PC-3 (cell line): ENCODE data around the gene HECW1. TPM values are rescaled to one million over a fixed set of nuclear protein-coding genes. Genes with fewer than 3 reads are reported as not detected.

Experiments
- ATAC-seq: fragments of 200-7000 bp; cut with Tn5 transposase; 2 replicates; pipeline ENCODE4 v1.9.1; 2020; ENCODE audit warnings: mild to moderate bottlenecking, moderate library complexity
- BruUV-seq: library from RNA; stranded (reverse); fragments of 400-500 nt; replicated peaks from 2 replicates; lab custom pipeline; 2021; lab: Mats Ljungman, UMichigan
- CTCF ChIA-PET: fragments of 300-600 bp; sonication (Branson Sonifier 250); formaldehyde crosslinking; loops from one replicate; lab custom pipeline; 2022; ENCODE audit warnings: antibody characterized with exemption; lab: Charles Lee
- POLR2A ChIA-PET: fragments of 300-600 bp; sonication (Branson Sonifier 250); formaldehyde crosslinking; loops from one replicate; lab custom pipeline; 2022; ENCODE audit warnings: antibody characterized with exemption; ENCODE audit not compliant: unreplicated experiment; lab: Charles Lee
- DNase-seq: peaks from one replicate; pipeline ENCODE4 v3.0.0-alpha.2; 2015
- H2AFZ ChIP-seq: fragments of 300-600 bp; sonication (generic); 2 replicates; pipeline ENCODE4 v1.6.0; 2016; ENCODE audit warnings: antibody characterized with exemption, low read length
- H3F3A ChIP-seq: fragments of 300-600 bp; sonication (generic); one replicate; pipeline ENCODE4 v1.6.0; 2017; ENCODE audit warnings: antibody characterized with exemption, low read length, control low read depth, mild to moderate bottlenecking; ENCODE audit not compliant: unreplicated experiment
- H3K27ac ChIP-seq: fragments of 300-600 bp; sonication (generic); 2 replicates; pipeline ENCODE4 v1.5.1; 2016; ENCODE audit warnings: mild to moderate bottlenecking, low read length
- H3K27me3 ChIP-seq: fragments of 300-600 bp; sonication (generic); 2 replicates; pipeline ENCODE4 v1.6.1; 2016; ENCODE audit warnings: low read length, mixed read lengths
- H3K36me3 ChIP-seq: fragments of 300-600 bp; sonication (generic); 2 replicates; pipeline ENCODE4 v1.6.1; 2016; ENCODE audit warnings: low read depth, mixed run types, low read length, mixed read lengths
- H3K4me1 ChIP-seq: fragments of 300-600 bp; sonication (generic); 2 replicates; pipeline ENCODE4 v1.5.1; 2016; ENCODE audit warnings: low read length; ENCODE audit not compliant: insufficient read depth
- H3K4me2 ChIP-seq: fragments of 300-600 bp; sonication (generic); 2 replicates; pipeline ENCODE4 v1.6.0; 2016; ENCODE audit warnings: low read length
- H3K4me3 ChIP-seq: fragments of 300-600 bp; sonication (generic); 2 replicates; pipeline ENCODE4 v1.5.1; 2016; ENCODE audit warnings: mild to moderate bottlenecking, low read length, mixed read lengths
- H3K79me2 ChIP-seq: fragments of 300-600 bp; sonication (generic); 2 replicates; pipeline ENCODE4 v1.6.1; 2017; ENCODE audit warnings: low read length, mixed read lengths
- H3K9ac ChIP-seq: fragments of 300-600 bp; sonication (generic); 2 replicates; pipeline ENCODE4 v1.6.0; 2016; ENCODE audit warnings: mild to moderate bottlenecking, low read length
- H3K9me2 ChIP-seq: fragments of 300-600 bp; sonication (generic); replicated peaks from 2 replicates; pipeline ENCODE4 v1.6.1; 2016; ENCODE audit warnings: mixed run types, low read length, mixed read lengths
- H3K9me3 ChIP-seq: fragments of 300-600 bp; sonication (generic); 2 replicates; pipeline ENCODE4 v1.6.1; 2016; ENCODE audit warnings: low read length, mixed read lengths
- H4K20me1 ChIP-seq: fragments of 300-600 bp; sonication (generic); 2 replicates; pipeline ENCODE4 v1.6.1; 2016; ENCODE audit warnings: low read length, mixed read lengths
- EZH2 ChIP-seq: fragments of 300-600 bp; sonication (generic); IDR thresholded peaks from one replicate; pipeline ENCODE4 v1.6.1; 2017; ENCODE audit warnings: antibody characterized with exemption, mild to moderate bottlenecking, low read length; ENCODE audit not compliant: unreplicated experiment
- EZH2phosphoT487 ChIP-seq: fragments of 300-600 bp; sonication (generic); IDR thresholded peaks from 2 replicates; pipeline ENCODE4 v1.6.1; 2018; ENCODE audit warnings: mild to moderate bottlenecking, antibody characterized with exemption, low read length, borderline replicate concordance
- intact Hi-C: fragments of 100-400 bp; cut with micrococcal nuclease; formaldehyde crosslinking; loops from 2 replicates; pipeline ENCODE4 v1.9.0; 2023
- total RNA-seq: library from RNA; depleted of rRNA; stranded (reverse); fragments of >200 nt; gene quantifications from 2 replicates; pipeline ENCODE4 v1.2.3, GENCODE V29; 2014
- TF ChIP-seq, protein P1 (sequence below): fragments of 300-600 bp; sonication (generic); conservative IDR thresholded peaks from 2 replicates; pipeline ENCODE4 v1.5.1; 2017; ENCODE audit warnings: antibody characterized with exemption, low read depth, mild to moderate bottlenecking, low read length

HECW1 gene
- total RNA-seq, 1 experiment from 2014 or later: 3.0 TPM

DNA sequence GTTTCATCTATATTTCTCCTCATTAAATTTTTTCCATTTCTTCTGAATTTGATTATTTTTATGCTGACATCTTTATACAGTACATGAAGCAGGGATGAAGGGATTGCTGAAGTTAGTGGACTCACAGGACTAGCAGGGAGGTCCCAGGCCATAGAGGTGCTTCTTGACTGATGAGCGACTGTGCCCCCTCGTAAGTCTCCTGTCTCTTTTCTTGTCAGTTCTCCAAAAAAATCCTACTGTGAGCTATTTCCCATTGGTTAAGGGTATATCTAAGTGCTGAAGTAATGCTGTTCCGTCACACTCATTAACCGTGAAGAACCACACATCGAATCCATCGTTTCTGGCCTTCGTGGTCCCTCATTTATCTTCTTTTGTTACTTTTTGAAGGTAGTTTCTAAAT is 27.7 kb downstream of the HECW1 start:
- no TSS peak for BruUV-seq
- CTCF ChIA-PET: no interaction called here
- Histone ChIP-seq H3K27me3 (no peaks in the 10 kb centered on the region), H3K4me3 (no peak overlapping the region), H3K4me2 (no peak overlapping the region), H3K9ac (no peak overlapping the region), H4K20me1 (no peaks in the 10 kb centered on the region), H3K9me3 (no peaks in the 10 kb centered on the region), H3K27ac (no peak overlapping the region), H2AFZ (no peak overlapping the region), H3K4me1 (peaks cover 16% of the 10 kb centered on the region), H3F3A (peaks cover 2% of the 10 kb centered on the region), H3K36me3 (no peaks in the 10 kb centered on the region), H3K79me2 (no peaks in the 10 kb centered on the region), H3K9me2 (no peaks in the 10 kb centered on the region)
- intact Hi-C loops: loop anchor here (5.0 kb wide), 1 partner anchor 62 kb away; no protein-coding TSS in a partner anchor
- no peak for ATAC-seq
- POLR2A ChIA-PET: no interaction called here
- DNase-seq: no peak
- TF ChIP-seq, protein P1, sequence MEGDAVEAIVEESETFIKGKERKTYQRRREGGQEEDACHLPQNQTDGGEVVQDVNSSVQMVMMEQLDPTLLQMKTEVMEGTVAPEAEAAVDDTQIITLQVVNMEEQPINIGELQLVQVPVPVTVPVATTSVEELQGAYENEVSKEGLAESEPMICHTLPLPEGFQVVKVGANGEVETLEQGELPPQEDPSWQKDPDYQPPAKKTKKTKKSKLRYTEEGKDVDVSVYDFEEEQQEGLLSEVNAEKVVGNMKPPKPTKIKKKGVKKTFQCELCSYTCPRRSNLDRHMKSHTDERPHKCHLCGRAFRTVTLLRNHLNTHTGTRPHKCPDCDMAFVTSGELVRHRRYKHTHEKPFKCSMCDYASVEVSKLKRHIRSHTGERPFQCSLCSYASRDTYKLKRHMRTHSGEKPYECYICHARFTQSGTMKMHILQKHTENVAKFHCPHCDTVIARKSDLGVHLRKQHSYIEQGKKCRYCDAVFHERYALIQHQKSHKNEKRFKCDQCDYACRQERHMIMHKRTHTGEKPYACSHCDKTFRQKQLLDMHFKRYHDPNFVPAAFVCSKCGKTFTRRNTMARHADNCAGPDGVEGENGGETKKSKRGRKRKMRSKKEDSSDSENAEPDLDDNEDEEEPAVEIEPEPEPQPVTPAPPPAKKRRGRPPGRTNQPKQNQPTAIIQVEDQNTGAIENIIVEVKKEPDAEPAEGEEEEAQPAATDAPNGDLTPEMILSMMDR: no peak
- TF ChIP-seq EZH2 (no peak), EZH2phosphoT487 (no peak)

- CTCF ChIA-PET: no interaction called here
- Histone ChIP-seq H3F3A (peaks cover 2% of the 10 kb centered on the region), H4K20me1 (no peaks in the 10 kb centered on the region), H3K4me3 (no peak overlapping the region), H3K36me3 (no peaks in the 10 kb centered on the region), H3K27me3 (no peaks in the 10 kb centered on the region), H3K27ac (no peak overlapping the region), H3K4me1 (peaks cover 12% of the 10 kb centered on the region), H3K79me2 (no peaks in the 10 kb centered on the region), H3K4me2 (no peak overlapping the region), H2AFZ (no peak overlapping the region), H3K9ac (no peak overlapping the region), H3K9me3 (no peaks in the 10 kb centered on the region), H3K9me2 (no peaks in the 10 kb centered on the region)
- intact Hi-C loops: loop anchor here (5.0 kb wide), 1 partner anchor 61 kb away; no protein-coding TSS in a partner anchor
- DNase-seq (no peak), ATAC-seq (no peak)
- no peak for TF ChIP-seq EZH2
- TF ChIP-seq EZH2phosphoT487: no peak
- POLR2A ChIA-PET: no interaction called here
- BruUV-seq: no TSS peak
Measured at GRCh38 chr7:43141091-43141490, 28.6 kb downstream of the HECW1 start.

DNA sequence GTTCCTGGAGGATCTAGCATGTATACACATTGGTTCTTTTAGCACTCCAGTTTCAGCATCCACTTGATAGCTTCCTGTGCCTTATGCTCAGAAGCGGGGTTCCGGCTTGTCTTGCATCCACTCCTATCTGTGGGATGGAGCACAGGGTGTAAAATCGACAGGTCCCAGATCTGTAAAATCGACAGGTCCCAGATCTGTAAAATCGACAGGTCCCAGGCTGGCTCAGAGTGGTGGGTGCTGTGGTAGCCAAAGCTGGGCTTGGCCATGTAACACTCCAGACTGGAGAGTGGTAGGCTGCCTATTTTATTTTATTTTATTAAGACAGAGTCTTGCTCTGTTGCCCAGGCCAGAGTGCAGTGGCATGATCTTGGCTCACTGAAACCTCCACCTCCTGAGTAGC is 30.3 kb downstream of the HECW1 start:
- Histone ChIP-seq H3K4me3 (no peak overlapping the region), H3K9me3 (no peaks in the 10 kb centered on the region), H3K4me2 (no peak overlapping the region), H3K27ac (no peak overlapping the region), H3F3A (peaks cover 2% of the 10 kb centered on the region), H3K4me1 (peaks cover 12% of the 10 kb centered on the region), H3K27me3 (no peaks in the 10 kb centered on the region), H3K36me3 (no peaks in the 10 kb centered on the region), H3K9ac (no peak overlapping the region), H3K79me2 (no peaks in the 10 kb centered on the region), H2AFZ (no peak overlapping the region), H3K9me2 (no peaks in the 10 kb centered on the region), H4K20me1 (no peaks in the 10 kb centered on the region)
- ChIA-PET CTCF (no interaction called here), POLR2A (interaction anchor here (0.8 kb wide), 1 partner anchor 730 kb away, joined by 4 read pairs; no protein-coding TSS in a partner anchor)
- ATAC-seq (no peak), DNase-seq (no peak)
- TF ChIP-seq EZH2phosphoT487: no peak
- no peak for TF ChIP-seq EZH2
- intact Hi-C loops: loop anchor here (5.0 kb wide), 1 partner anchor 60 kb away; no protein-coding TSS in a partner anchor
- no TSS peak for BruUV-seq
